ENCODE results near the gene SLC22A16. TPM values are rescaled to one million over a fixed set of nuclear protein-coding genes. Genes with fewer than 3 reads are reported as not detected.

The SLC22A16 gene
- total and polyA plus RNA-seq, 4 donors: 0.08 to 22.5 TPM; not detected in 2

GRCh38 chr6:110446405-110446804, 30.0 kb downstream of the SLC22A16 start:
- Histone ChIP-seq H3K9ac (ENCODE audit: low read depth in 1 of 2, low read length in 2 of 2) (no peak overlapping the region), H3K27ac (ENCODE audit: low read depth in 1 of 2, low read length in 2 of 2) (no peak overlapping the region), H3K36me3 (ENCODE audit: control insufficient read depth in 4 of 4, insufficient read depth in 3 of 4, low read depth in 1 of 4, low read length in 3 of 4) (no peaks in the 10 kb centered on the region), H3K4me3 (ENCODE audit: low read depth in 1 of 3, low read length in 3 of 3) (no peak overlapping the region), H3K4me1 (ENCODE audit: control insufficient read depth in 4 of 4, insufficient read depth in 4 of 4, low read length in 3 of 4) (no peaks in the 10 kb centered on the region), H3K9me3 (ENCODE audit: control insufficient read depth in 4 of 4, low read length in 3 of 4) (no peaks in the 10 kb centered on the region), H3K27me3 (ENCODE audit: control insufficient read depth in 4 of 4, insufficient read depth in 4 of 4, low read length in 3 of 4) (no peaks in the 10 kb centered on the region)
- no peak for TF ChIP-seq JUND (IDR thresholded peaks at IDR 0.05)
- TF ChIP-seq HNF4A (conservative IDR thresholded peaks at IDR 0.05): no peak
- no peak for TF ChIP-seq MAX (IDR thresholded peaks at IDR 0.05)
- no peak for TF ChIP-seq REST (IDR thresholded peaks at IDR 0.05)
- 80% methylated on average over 4 of the region's 4 CpGs for WGBS
- DNase-seq (ENCODE audit: low spot score): no peak

- WGBS: 89% methylated on average over 4 of the region's 4 CpGs
- H3K4me1 ChIP-seq (ENCODE audit: control insufficient read depth in 4 of 4, insufficient read depth in 4 of 4, low read length in 3 of 4): no peaks in the 10 kb centered on the region
- no peak overlapping the region for H3K27ac ChIP-seq (ENCODE audit: low read depth in 1 of 2, low read length in 2 of 2)
- H3K4me3 ChIP-seq (ENCODE audit: low read depth in 1 of 3, low read length in 3 of 3): no peak overlapping the region
- no peak for TF ChIP-seq TAF1 (conservative IDR thresholded peaks at IDR 0.05)
- TF ChIP-seq HNF4G (IDR thresholded peaks at IDR 0.05): no peak
- no peak for TF ChIP-seq NR2F2 (IDR thresholded peaks at IDR 0.05)
- TF ChIP-seq YY1 (IDR thresholded peaks at IDR 0.05): no peak
- TF ChIP-seq JUND (IDR thresholded peaks at IDR 0.05): no peak
- no peak for TF ChIP-seq HNF4A (conservative IDR thresholded peaks at IDR 0.05)
- no peak for TF ChIP-seq MAX (IDR thresholded peaks at IDR 0.05)
- no peak for TF ChIP-seq SP1 (IDR thresholded peaks at IDR 0.05)
- TF ChIP-seq ATF3 (IDR thresholded peaks at IDR 0.05): no peak
- no peak for TF ChIP-seq FOXA2 (IDR thresholded peaks at IDR 0.05)
- TF ChIP-seq ZBTB33 (IDR thresholded peaks at IDR 0.05): no peak
- no peak for TF ChIP-seq RXRA (IDR thresholded peaks at IDR 0.05)
- no peaks in the 10 kb centered on the region for H3K9me3 ChIP-seq (ENCODE audit: control insufficient read depth in 4 of 4, low read length in 3 of 4)
- H3K36me3 ChIP-seq (ENCODE audit: control insufficient read depth in 4 of 4, insufficient read depth in 3 of 4, low read depth in 1 of 4, low read length in 3 of 4): no peaks in the 10 kb centered on the region
- H3K9ac ChIP-seq (ENCODE audit: low read depth in 1 of 2, low read length in 2 of 2): no peak overlapping the region
- no peaks in the 10 kb centered on the region for H3K27me3 ChIP-seq (ENCODE audit: control insufficient read depth in 4 of 4, insufficient read depth in 4 of 4, low read length in 3 of 4)
- no peak for DNase-seq (ENCODE audit: low spot score)
Observed at GRCh38 chr6:110440026-110440425, 36.4 kb downstream of the SLC22A16 start.

GRCh38 chr6:110439356-110439755, 37.1 kb downstream of the SLC22A16 start:
- Histone ChIP-seq H3K4me1 (ENCODE audit: control insufficient read depth in 4 of 4, insufficient read depth in 4 of 4, low read length in 3 of 4) (no peaks in the 10 kb centered on the region), H3K36me3 (ENCODE audit: control insufficient read depth in 4 of 4, insufficient read depth in 3 of 4, low read depth in 1 of 4, low read length in 3 of 4) (no peaks in the 10 kb centered on the region), H3K9ac (ENCODE audit: low read depth in 1 of 2, low read length in 2 of 2) (no peak overlapping the region), H3K27ac (ENCODE audit: low read depth in 1 of 2, low read length in 2 of 2) (no peak overlapping the region), H3K27me3 (ENCODE audit: control insufficient read depth in 4 of 4, insufficient read depth in 4 of 4, low read length in 3 of 4) (no peaks in the 10 kb centered on the region), H3K4me3 (ENCODE audit: low read depth in 1 of 3, low read length in 3 of 3) (no peak overlapping the region), H3K9me3 (ENCODE audit: control insufficient read depth in 4 of 4, low read length in 3 of 4) (no peaks in the 10 kb centered on the region)
- TF ChIP-seq HNF4A (conservative IDR thresholded peaks at IDR 0.05) (no peak), RAD21 (IDR thresholded peaks at IDR 0.05) (no peak), MAX (IDR thresholded peaks at IDR 0.05) (no peak), CTCF (IDR thresholded peaks at IDR 0.05; ENCODE audit: low read depth, low read length, missing input control) (no peak), YY1 (IDR thresholded peaks at IDR 0.05) (no peak), ZBTB33 (IDR thresholded peaks at IDR 0.05) (no peak), EGR1 (IDR thresholded peaks at IDR 0.05; ENCODE audit: low read depth in 2 of 2) (no peak), NR2F2 (IDR thresholded peaks at IDR 0.05) (no peak), TAF1 (conservative IDR thresholded peaks at IDR 0.05) (no peak), JUND (IDR thresholded peaks at IDR 0.05) (no peak)
- 74% methylated on average over 5 of the region's 5 CpGs for WGBS
- DNase-seq (ENCODE audit: low spot score): no peak
